HEK293 (cell line): ENCODE data around the gene CACNA1D.

Experiments
- CTCF ChIA-PET: fragments of 350-600 bp; formaldehyde crosslinking; extraction: SDS; loops from one replicate; lab custom pipeline; 2021; ENCODE audit warnings: antibody characterized with exemption; lab: Yijun Ruan, JAX
- POLR2A ChIA-PET: fragments of 300-600 bp; formaldehyde crosslinking; extraction: SDS; loops from one replicate; lab custom pipeline; 2020; ENCODE audit warnings: antibody characterized with exemption, inconsistent platforms; lab: Yijun Ruan, JAX
- H3K27ac ChIP-seq: fragments of 200-500 bp; sonication (Bioruptor generic); 2 replicates; pipeline ENCODE4 v1.5.1; 2014; ENCODE audit warnings: low read depth, low read length, control low read depth, inconsistent platforms; ENCODE audit errors: extremely low read depth
- H3K36me3 ChIP-seq, 2 experiments: fragments of 200-500 bp in 1 of 2; sonication (Bioruptor generic) in 1 of 2; 1 replicate in 1 of 2; 2 replicates in 1 of 2; pipeline ENCODE4 v1.5.1; 2014 to 2017; ENCODE audit warnings: inconsistent platforms in 2 of 2, low read length in 2 of 2; ENCODE audit not compliant: control insufficient read depth in 2 of 2, insufficient read depth in 1 of 2
- H3K4me1 ChIP-seq: fragments of 200-500 bp; sonication (Bioruptor generic); 2 replicates; pipeline ENCODE4 v1.5.1; 2014; ENCODE audit warnings: mild to moderate bottlenecking, low read length, inconsistent platforms; ENCODE audit not compliant: control insufficient read depth, insufficient read depth
- H3K4me3 ChIP-seq: 2 replicates; pipeline ENCODE4 v1.5.1; 2011; ENCODE audit warnings: low read depth, mild to moderate bottlenecking, control low read depth, low read length, moderate library complexity
- H3K9me3 ChIP-seq: fragments of 200-500 bp; sonication (Bioruptor generic); 2 replicates; pipeline ENCODE4 v1.5.1; 2014; ENCODE audit warnings: low read depth, low read length, inconsistent platforms; ENCODE audit not compliant: control insufficient read depth, insufficient read depth
- GFI1B ChIP-seq: fragments of 450-650 bp; formaldehyde crosslinking; IDR thresholded peaks from 2 replicates; pipeline ENCODE4 v1.5.1; 2016; ENCODE audit warnings: missing biosample characterization, missing genetic modification characterization
- HOXA7 ChIP-seq: sonication (generic); formaldehyde crosslinking; IDR thresholded peaks from 2 replicates; pipeline ENCODE4 v1.8.1; 2022; ENCODE audit warnings: missing genetic modification reagents, borderline replicate concordance
- KLF16 ChIP-seq: fragments of 450-650 bp; formaldehyde crosslinking; IDR thresholded peaks from 2 replicates; pipeline ENCODE4 v1.5.1; 2017; ENCODE audit warnings: missing biosample characterization, missing genetic modification characterization
- KLF7 ChIP-seq: fragments of 450-650 bp; formaldehyde crosslinking; IDR thresholded peaks from 2 replicates; pipeline ENCODE4 v1.5.1; 2016; ENCODE audit warnings: missing biosample characterization, missing genetic modification characterization, borderline replicate concordance
- MYNN ChIP-seq: fragments of 450-650 bp; formaldehyde crosslinking; IDR thresholded peaks from 2 replicates; pipeline ENCODE4 v1.5.1; 2016; ENCODE audit warnings: missing biosample characterization, missing genetic modification characterization, borderline replicate concordance
- PBX3 ChIP-seq: sonication (generic); formaldehyde crosslinking; IDR thresholded peaks from 2 replicates; pipeline ENCODE4 v1.8.1; 2022; ENCODE audit warnings: mild to moderate bottlenecking, moderate library complexity, missing genetic modification reagents
- REPIN1 ChIP-seq: fragments of 450-650 bp; formaldehyde crosslinking; IDR thresholded peaks from 2 replicates; pipeline ENCODE4 v1.5.1; 2017; ENCODE audit warnings: missing biosample characterization, missing genetic modification characterization, low read depth
- SCRT2 ChIP-seq: fragments of 450-650 bp; formaldehyde crosslinking; IDR thresholded peaks from 2 replicates; pipeline ENCODE4 v1.5.1; 2016; ENCODE audit warnings: missing biosample characterization, missing genetic modification characterization
- WT1 ChIP-seq: fragments of 450-650 bp; formaldehyde crosslinking; IDR thresholded peaks from 2 replicates; pipeline ENCODE4 v1.5.1; 2016; ENCODE audit warnings: missing biosample characterization, missing genetic modification characterization
- ZBTB17 ChIP-seq: fragments of 450-650 bp; formaldehyde crosslinking; IDR thresholded peaks from 2 replicates; pipeline ENCODE4 v1.5.1; 2016; ENCODE audit warnings: missing biosample characterization, missing genetic modification characterization
- ZIC2 ChIP-seq: fragments of 450-650 bp; formaldehyde crosslinking; IDR thresholded peaks from 2 replicates; pipeline ENCODE4 v1.5.1; 2016; ENCODE audit warnings: missing biosample characterization, missing genetic modification characterization
- ZNF10 ChIP-seq: fragments of 450-650 bp; formaldehyde crosslinking; IDR thresholded peaks from 2 replicates; pipeline ENCODE4 v1.5.1; 2017; ENCODE audit warnings: missing biosample characterization, missing genetic modification characterization
- ZNF140 ChIP-seq: fragments of 450-650 bp; formaldehyde crosslinking; IDR thresholded peaks from 2 replicates; pipeline ENCODE4 v1.5.1; 2016; ENCODE audit warnings: missing biosample characterization, missing genetic modification characterization
- ZNF214 ChIP-seq: fragments of 450-650 bp; formaldehyde crosslinking; IDR thresholded peaks from 2 replicates; pipeline ENCODE4 v1.5.1; 2017; ENCODE audit warnings: missing biosample characterization, mild to moderate bottlenecking, missing genetic modification characterization, borderline replicate concordance
- ZNF239 ChIP-seq: fragments of 450-650 bp; formaldehyde crosslinking; IDR thresholded peaks from 2 replicates; pipeline ENCODE4 v1.5.1; 2016; ENCODE audit warnings: missing biosample characterization, missing genetic modification characterization
- ZNF24 ChIP-seq: fragments of 450-650 bp; formaldehyde crosslinking; IDR thresholded peaks from 2 replicates; pipeline ENCODE4 v1.5.1; 2016; ENCODE audit warnings: missing biosample characterization, missing genetic modification characterization
- ZNF274 ChIP-seq, 2 experiments: fragments of 200-500 bp in 1 of 2; fragments of 450-650 bp in 1 of 2; sonication (Bioruptor generic) in 1 of 2; formaldehyde crosslinking in 1 of 2; IDR thresholded peaks; 2 replicates each; pipeline versions ENCODE4 v1.5.1 to v1.6.1; 2014 to 2016; ENCODE audit warnings: borderline replicate concordance in 1 of 2, inconsistent platforms in 1 of 2, low read length in 1 of 2, missing biosample characterization in 1 of 2, missing genetic modification characterization in 1 of 2
- ZNF530 ChIP-seq: fragments of 450-650 bp; formaldehyde crosslinking; IDR thresholded peaks from 2 replicates; pipeline ENCODE4 v1.5.1; 2016; ENCODE audit warnings: low read depth, missing biosample characterization, missing genetic modification characterization
- ZNF544 ChIP-seq: fragments of 450-650 bp; formaldehyde crosslinking; IDR thresholded peaks from 2 replicates; pipeline ENCODE4 v1.5.0; 2017; ENCODE audit warnings: missing biosample characterization, missing genetic modification characterization
- ZNF560 ChIP-seq: fragments of 450-650 bp; formaldehyde crosslinking; IDR thresholded peaks from 2 replicates; pipeline ENCODE4 v1.5.1; 2017; ENCODE audit warnings: missing biosample characterization, missing genetic modification characterization, borderline replicate concordance
- ZNF585B ChIP-seq: fragments of 450-650 bp; formaldehyde crosslinking; IDR thresholded peaks from 2 replicates; pipeline ENCODE4 v1.5.1; 2016; ENCODE audit warnings: missing biosample characterization, missing genetic modification characterization
- ZNF629 ChIP-seq: fragments of 450-650 bp; formaldehyde crosslinking; IDR thresholded peaks from 2 replicates; pipeline ENCODE4 v1.5.1; 2017; ENCODE audit warnings: missing biosample characterization, missing genetic modification characterization
- ZNF658 ChIP-seq: fragments of 450-650 bp; formaldehyde crosslinking; IDR thresholded peaks from 2 replicates; pipeline ENCODE4; 2016; ENCODE audit warnings: missing biosample characterization, missing genetic modification characterization
- ZNF660 ChIP-seq: fragments of 450-650 bp; IDR thresholded peaks from 2 replicates; pipeline ENCODE4 v1.5.1; 2018; ENCODE audit warnings: missing biosample characterization, mild to moderate bottlenecking, missing genetic modification characterization
- ZNF677 ChIP-seq: fragments of 450-650 bp; IDR thresholded peaks from 2 replicates; pipeline ENCODE4 v1.5.0; 2018; ENCODE audit warnings: missing biosample characterization, mild to moderate bottlenecking, missing genetic modification characterization, moderate library complexity
- ZNF701 ChIP-seq: fragments of 450-650 bp; formaldehyde crosslinking; IDR thresholded peaks from 2 replicates; pipeline ENCODE4 v1.5.1; 2016; ENCODE audit warnings: missing biosample characterization, missing genetic modification characterization
- ZNF785 ChIP-seq: fragments of 450-650 bp; formaldehyde crosslinking; IDR thresholded peaks from 2 replicates; pipeline ENCODE4 v1.5.1; 2016; ENCODE audit warnings: missing biosample characterization, missing genetic modification characterization
- ZNF837 ChIP-seq: fragments of 450-650 bp; formaldehyde crosslinking; IDR thresholded peaks from 2 replicates; pipeline ENCODE4 v1.5.1; 2016; ENCODE audit warnings: missing biosample characterization, missing genetic modification characterization
- TF ChIP-seq, protein P1 (sequence below): fragments of 450-650 bp; formaldehyde crosslinking; IDR thresholded peaks from 2 replicates; pipeline ENCODE4 v1.5.1; 2016; ENCODE audit warnings: missing biosample characterization, missing genetic modification characterization
- TF ChIP-seq, protein P2 (sequence below): fragments of 450-650 bp; formaldehyde crosslinking; IDR thresholded peaks from 2 replicates; pipeline ENCODE4 v1.5.1; 2016; ENCODE audit warnings: missing biosample characterization, missing genetic modification characterization

Gene CACNA1D

GRCh38 chr3:53790470-53790869, 296.1 kb downstream of the CACNA1D start:
- H3K27ac ChIP-seq, result no peak overlapping the region
- TF ChIP-seq ZNF239 (no peak), ZNF585B (tag by site-specific recombination) (no peak), ZNF677 (tag by site-specific recombination) (no peak), SCRT2 (peak; percentile 54), KLF16 (tag by site-specific recombination) (no peak), ZIC2 (no peak)
- TF ChIP-seq, all 188 proteins: peak for 1
- no peak overlapping the region for H3K4me3 ChIP-seq
- ChIA-PET POLR2A (interaction anchor here (0.5 kb wide), 1 partner anchor 661 kb away, joined by 3 read pairs; no protein-coding TSS in a partner anchor), CTCF (interaction anchor here (0.6 kb wide), 2 partner anchors 433 to 456 kb away, joined by 3 to 4 read pairs; no protein-coding TSS in a partner anchor)
- no peaks in the 10 kb centered on the region for H3K36me3 ChIP-seq
- no peaks in the 10 kb centered on the region for H3K4me1 ChIP-seq
- H3K9me3 ChIP-seq, result no peaks in the 10 kb centered on the region

DNA sequence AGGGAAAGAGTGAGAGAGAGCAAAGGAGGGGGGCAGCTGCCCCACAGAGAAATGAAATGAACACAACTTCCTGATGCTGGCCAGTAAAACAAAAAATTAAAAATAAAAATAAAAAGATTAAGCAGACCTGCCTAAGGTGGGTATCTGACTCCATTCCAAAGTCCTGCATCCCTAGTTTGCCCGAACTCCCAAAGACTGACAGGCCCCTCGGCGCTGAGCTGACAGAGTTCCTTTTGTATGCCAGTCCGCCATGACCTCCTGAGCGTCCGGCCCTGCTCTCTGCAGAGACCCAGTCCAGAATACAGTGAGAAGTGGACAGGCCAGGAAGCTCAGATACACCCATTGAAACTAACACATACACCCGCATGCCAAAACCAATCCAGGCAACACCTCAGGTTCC, 296.9 kb downstream of the CACNA1D start:
- Histone ChIP-seq H3K4me3 (no peak overlapping the region), H3K27ac (no peak overlapping the region), H3K36me3 (no peaks in the 10 kb centered on the region), H3K9me3 (no peaks in the 10 kb centered on the region), H3K4me1 (no peaks in the 10 kb centered on the region)
- ChIA-PET CTCF (no interaction called here), POLR2A (no interaction called here)
- no peak for TF ChIP-seq ZNF837 (tag by site-specific recombination)
- no peak for TF ChIP-seq HOXA7 (CRISPR knock-in tag)
- no peak for TF ChIP-seq ZNF560 (tag by site-specific recombination)
- no peak for TF ChIP-seq ZBTB17
- TF ChIP-seq WT1 (tag by site-specific recombination), result no peak
- TF ChIP-seq ZNF10 (tag by site-specific recombination), result no peak
- TF ChIP-seq ZNF544 (tag by site-specific recombination), result no peak
- no peak for TF ChIP-seq ZNF24 (tag by site-specific recombination)

- TF ChIP-seq REPIN1 (tag by site-specific recombination) (no peak), ZNF214 (tag by site-specific recombination) (no peak), ZNF274 (IDR thresholded peaks at IDR 0.05; ENCODE audit: low read length) (no peak), ZNF274 (tag by site-specific recombination; IDR thresholded peaks at IDR 0.05; ENCODE audit: borderline replicate concordance) (no peak), PBX3 (CRISPR knock-in tag) (no peak), ZNF658 (tag by site-specific recombination) (no peak), ZNF629 (tag by site-specific recombination) (no peak), GFI1B (no peak), ZNF785 (tag by site-specific recombination) (no peak), ZNF660 (no peak), MYNN (tag by site-specific recombination) (no peak), ZNF140 (tag by site-specific recombination) (no peak), HOXA7 (CRISPR knock-in tag) (no peak), ZNF701 (no peak), ZNF530 (no peak), KLF7 (no peak)
- TF ChIP-seq, protein P1, sequence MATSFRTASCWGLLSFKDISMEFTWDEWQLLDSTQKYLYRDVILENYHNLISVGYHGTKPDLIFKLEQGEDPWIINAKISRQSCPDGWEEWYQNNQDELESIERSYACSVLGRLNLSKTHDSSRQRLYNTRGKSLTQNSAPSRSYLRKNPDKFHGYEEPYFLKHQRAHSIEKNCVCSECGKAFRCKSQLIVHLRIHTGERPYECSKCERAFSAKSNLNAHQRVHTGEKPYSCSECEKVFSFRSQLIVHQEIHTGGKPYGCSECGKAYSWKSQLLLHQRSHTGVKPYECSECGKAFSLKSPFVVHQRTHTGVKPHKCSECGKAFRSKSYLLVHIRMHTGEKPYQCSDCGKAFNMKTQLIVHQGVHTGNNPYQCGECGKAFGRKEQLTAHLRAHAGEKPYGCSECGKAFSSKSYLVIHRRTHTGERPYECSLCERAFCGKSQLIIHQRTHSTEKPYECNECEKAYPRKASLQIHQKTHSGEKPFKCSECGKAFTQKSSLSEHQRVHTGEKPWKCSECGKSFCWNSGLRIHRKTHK, result no peak
- TF ChIP-seq, protein P2, sequence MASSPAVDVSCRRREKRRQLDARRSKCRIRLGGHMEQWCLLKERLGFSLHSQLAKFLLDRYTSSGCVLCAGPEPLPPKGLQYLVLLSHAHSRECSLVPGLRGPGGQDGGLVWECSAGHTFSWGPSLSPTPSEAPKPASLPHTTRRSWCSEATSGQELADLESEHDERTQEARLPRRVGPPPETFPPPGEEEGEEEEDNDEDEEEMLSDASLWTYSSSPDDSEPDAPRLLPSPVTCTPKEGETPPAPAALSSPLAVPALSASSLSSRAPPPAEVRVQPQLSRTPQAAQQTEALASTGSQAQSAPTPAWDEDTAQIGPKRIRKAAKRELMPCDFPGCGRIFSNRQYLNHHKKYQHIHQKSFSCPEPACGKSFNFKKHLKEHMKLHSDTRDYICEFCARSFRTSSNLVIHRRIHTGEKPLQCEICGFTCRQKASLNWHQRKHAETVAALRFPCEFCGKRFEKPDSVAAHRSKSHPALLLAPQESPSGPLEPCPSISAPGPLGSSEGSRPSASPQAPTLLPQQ, result no peak
- ChIA-PET POLR2A (no interaction called here), CTCF (no interaction called here)
- Histone ChIP-seq H3K36me3 (no peaks in the 10 kb centered on the region), H3K4me3 (no peak overlapping the region), H3K4me1 (no peaks in the 10 kb centered on the region), H3K9me3 (no peaks in the 10 kb centered on the region), H3K27ac (no peak overlapping the region)
Observed at GRCh38 chr3:53792866-53793265, 298.5 kb downstream of the CACNA1D start.
